Suprapubic skin (tissue), 4 donors: ENCODE results near the gene RNF8. TPM values are rescaled to one million over a fixed set of nuclear protein-coding genes. Genes with fewer than 3 reads are reported as not detected.
"Not testable (repeated sequence)": the region's sequence is repeated elsewhere in the genome, so short reads cannot be mapped to it uniquely, and the experiment has no call there.

Experiments
- DNase-seq, 2 donors: peaks; one replicate each; pipeline ENCODE4 v3.0.0-alpha.2; 2019; ENCODE audit warnings: low spot score in 2 of 2
- H3K27ac ChIP-seq: fragments of 200-600 bp; sonication (generic); one replicate; pipeline ENCODE4 v1.5.1; 2019
- H3K27me3 ChIP-seq: fragments of 200-600 bp; sonication (generic); one replicate; pipeline ENCODE4 v1.5.1; 2019
- H3K36me3 ChIP-seq: fragments of 200-600 bp; sonication (generic); one replicate; pipeline ENCODE4 v1.5.1; 2019
- H3K4me1 ChIP-seq: fragments of 200-600 bp; sonication (generic); one replicate; pipeline ENCODE4 v1.5.1; 2019
- H3K4me3 ChIP-seq: fragments of 200-600 bp; sonication (generic); one replicate; pipeline ENCODE4 v1.5.1; 2019; ENCODE audit warnings: mild to moderate bottlenecking
- H3K9me3 ChIP-seq: fragments of 200-600 bp; sonication (generic); one replicate; pipeline ENCODE4 v1.5.1; 2019
- CTCF ChIP-seq, 2 donors: fragments of 200-600 bp in 1 of 2; fragments of 450-650 bp in 1 of 2; sonication (generic) in 1 of 2; IDR thresholded peaks; one replicate each; pipeline ENCODE4 v1.5.1; 2016 to 2019; ENCODE audit warnings: antibody characterized with exemption in 2 of 2, mild to moderate bottlenecking in 1 of 2, moderate library complexity in 1 of 2
- EP300 ChIP-seq: sonication (generic); formaldehyde crosslinking; IDR thresholded peaks from one replicate; pipeline ENCODE4 v1.6.1; 2017; ENCODE audit warnings: antibody characterized with exemption
- POLR2A ChIP-seq, 2 donors: fragments of 450-650 bp; IDR thresholded peaks; one replicate each; pipeline ENCODE4 v1.6.1; 2017; ENCODE audit warnings: antibody characterized with exemption in 2 of 2, mild to moderate bottlenecking in 2 of 2, moderate library complexity in 2 of 2
- POLR2AphosphoS5 ChIP-seq, 3 donors: sonication (generic); formaldehyde crosslinking; IDR thresholded peaks; one replicate each; pipeline ENCODE4 v1.6.1; 2017; ENCODE audit warnings: antibody characterized with exemption in 3 of 3
- WGBS: methylation state at CpG from one replicate; pipeline ENCODE4 v1.1.5; 2018; 5-methylcytosine and 5-hydroxymethylcytosine counted together
- total RNA-seq, 4 donors: library from RNA; depleted of rRNA; stranded (reverse); fragments of >200 nt; gene quantifications; one replicate each; pipeline ENCODE4 v1.1.0, GENCODE V29; 2016

RNF8 gene
- total RNA-seq, 4 donors from 2014 or later = 12.8 to 17.0 (median 14.3) TPM

GRCh38 chr6:37393381-37393929, 39.7 kb downstream of the RNF8 start:
- TF ChIP-seq POLR2A (IDR thresholded peaks at IDR 0.05) = no peak
- no peak for TF ChIP-seq POLR2AphosphoS5 (IDR thresholded peaks at IDR 0.05)
- no peak for TF ChIP-seq EP300
- TF ChIP-seq CTCF (IDR thresholded peaks at IDR 0.05) = no peak
- Histone ChIP-seq H3K4me3 (no peak overlapping the region), H3K4me1 (no peaks in the 10 kb centered on the region), H3K9me3 (no peaks in the 10 kb centered on the region), H3K27ac (no peak overlapping the region), H3K36me3 (peaks cover 40% of the 10 kb centered on the region), H3K27me3 (no peaks in the 10 kb centered on the region)
- no peak for DNase-seq
- 79% methylated on average over 1 of the region's 1 CpG for WGBS

- TF ChIP-seq CTCF (IDR thresholded peaks at IDR 0.05) (no peak), POLR2A (IDR thresholded peaks at IDR 0.05) (no peak), EP300 (no peak), POLR2AphosphoS5 (IDR thresholded peaks at IDR 0.05) (no peak)
- DNase-seq = no peak
- Histone ChIP-seq H3K9me3 (no peaks in the 10 kb centered on the region), H3K36me3 (peaks cover 15% of the 10 kb centered on the region), H3K4me3 (no peak overlapping the region), H3K27me3 (no peaks in the 10 kb centered on the region), H3K27ac (no peak overlapping the region), H3K4me1 (no peaks in the 10 kb centered on the region)
- 58% methylated on average over 4 of the region's 4 CpGs for WGBS
Observed at GRCh38 chr6:37396571-37397180, 42.9 kb downstream of the RNF8 start.

- no peak for TF ChIP-seq EP300
- TF ChIP-seq POLR2AphosphoS5 (IDR thresholded peaks at IDR 0.05) = no peak
- TF ChIP-seq POLR2A (IDR thresholded peaks at IDR 0.05) = no peak
- no peak for TF ChIP-seq CTCF (IDR thresholded peaks at IDR 0.05)
- no peaks in the 10 kb centered on the region for H3K9me3 ChIP-seq
- no peaks in the 10 kb centered on the region for H3K27me3 ChIP-seq
- H3K4me1 ChIP-seq = no peaks in the 10 kb centered on the region
- H3K27ac ChIP-seq = no peak overlapping the region
- DNase-seq = no peak
- no peak overlapping the region for H3K4me3 ChIP-seq
- H3K36me3 ChIP-seq = no peaks in the 10 kb centered on the region
Observed at GRCh38 chr6:37399131-37399530, 45.3 kb downstream of the RNF8 start.

- Histone ChIP-seq H3K4me3 (no peak overlapping the region), H3K4me1 (no peaks in the 10 kb centered on the region), H3K36me3 (no peaks in the 10 kb centered on the region), H3K27ac (no peak overlapping the region), H3K9me3 (no peaks in the 10 kb centered on the region), H3K27me3 (no peaks in the 10 kb centered on the region)
- DNase-seq = no peak
- WGBS = 58% methylated on average over 4 of the region's 4 CpGs
- TF ChIP-seq CTCF (IDR thresholded peaks at IDR 0.05) (no peak), EP300 (no peak), POLR2A (IDR thresholded peaks at IDR 0.05) (no peak), POLR2AphosphoS5 (IDR thresholded peaks at IDR 0.05) (no peak)
Observed at GRCh38 chr6:37399795-37400490, 46.2 kb downstream of the RNF8 start.

DNA sequence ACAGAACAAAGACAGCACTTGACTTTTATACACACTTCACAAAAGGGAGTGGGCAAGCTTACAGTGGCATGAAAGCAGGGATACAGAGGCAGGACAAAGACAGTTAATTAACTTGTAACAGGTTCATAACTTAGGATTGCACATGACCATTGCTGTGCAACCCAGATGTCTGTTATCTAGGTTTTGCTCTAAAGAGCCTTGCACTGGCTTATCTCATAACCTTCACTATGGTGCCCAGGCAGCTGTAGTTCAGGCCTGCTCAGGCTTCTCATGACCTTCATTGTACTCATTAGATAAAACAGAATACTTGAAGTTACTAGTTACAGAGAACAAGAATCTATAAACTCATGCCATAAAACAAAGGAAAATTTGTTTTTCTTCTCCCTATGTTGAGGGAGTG, 47.9 kb downstream of the RNF8 start:
- H3K36me3 ChIP-seq, H3K27ac ChIP-seq, H3K4me1 ChIP-seq, H3K4me3 ChIP-seq, H3K27me3 ChIP-seq, H3K9me3 ChIP-seq, DNase-seq: not testable (repeated sequence)
